ENCODE measurements around the gene EPHA10. TPM values are rescaled to one million over a fixed set of nuclear protein-coding genes. Genes with fewer than 3 reads are reported as not detected.

Gene EPHA10
- total RNA-seq, 1 experiment from 2014 or later, result 1.3 TPM

DNA sequence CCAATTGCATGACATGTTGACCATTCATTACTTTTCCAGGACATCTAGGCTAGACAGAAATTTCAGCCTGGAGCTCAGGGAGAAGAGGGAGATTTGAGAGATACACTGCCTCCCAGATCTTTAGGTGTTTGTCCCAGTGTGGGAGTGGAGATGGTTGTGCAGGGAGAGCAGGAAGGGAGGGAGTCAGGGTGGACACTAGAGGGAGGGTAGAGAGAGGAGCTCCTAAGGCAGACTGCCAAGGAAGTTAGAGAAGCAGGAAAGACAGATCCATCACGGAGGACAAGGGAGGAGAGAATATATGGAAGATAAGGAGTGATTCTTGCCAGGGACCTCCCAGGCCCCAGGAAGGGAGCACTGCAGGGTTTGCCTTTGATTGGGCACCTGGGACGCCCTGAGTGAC is 63.9 kb downstream of the EPHA10 start:
- POLR2A ChIA-PET, result interaction anchor here (0.6 kb wide), 1 partner anchor 24 kb away, joined by 6 read pairs; no protein-coding TSS in a partner anchor

More for the DNA sequence above, 63.9 kb downstream of the EPHA10 start:
- no peak overlapping the region for H3K4me3 Mint-ChIP-seq
- CTCF ChIA-PET, result no interaction called here
- H3K9me3 Mint-ChIP-seq, result no peaks in the 10 kb centered on the region
- peaks cover 77% of the 10 kb centered on the region for H3K36me3 Mint-ChIP-seq
- ATAC-seq, result no peak
- H3K4me1 Mint-ChIP-seq, result no peaks in the 10 kb centered on the region
- TF ChIP-seq IRF1 (CRISPR knock-in tag; IDR thresholded peaks at IDR 0.05) (no peak), SOX15 (CRISPR knock-in tag; IDR thresholded peaks at IDR 0.05) (no peak), ZNF396 (CRISPR knock-in tag; IDR thresholded peaks at IDR 0.05; ENCODE audit: borderline replicate concordance) (no peak), RELA (CRISPR knock-in tag; IDR thresholded peaks at IDR 0.05; ENCODE audit: borderline replicate concordance) (no peak), ZNF232 (CRISPR knock-in tag; IDR thresholded peaks at IDR 0.05) (no peak), NR2C2 (CRISPR knock-in tag; IDR thresholded peaks at IDR 0.05) (no peak), MAX (CRISPR knock-in tag; IDR thresholded peaks at IDR 0.05) (no peak), TP53 (CRISPR knock-in tag; IDR thresholded peaks at IDR 0.05) (no peak), ATF3 (CRISPR knock-in tag; conservative IDR thresholded peaks at IDR 0.05) (no peak), FOXP1 (CRISPR knock-in tag; IDR thresholded peaks at IDR 0.05; ENCODE audit: borderline replicate concordance) (no peak), ZNF512 (CRISPR knock-in tag; IDR thresholded peaks at IDR 0.05; ENCODE audit: borderline replicate concordance) (no peak), ETV6 (CRISPR knock-in tag; IDR thresholded peaks at IDR 0.05) (no peak), ZBTB21 (CRISPR knock-in tag; IDR thresholded peaks at IDR 0.05; ENCODE audit: borderline replicate concordance) (no peak), GABPB1 (CRISPR knock-in tag; IDR thresholded peaks at IDR 0.05) (no peak), STAT6 (CRISPR knock-in tag; conservative IDR thresholded peaks at IDR 0.05; ENCODE audit: low read depth) (no peak)
- TF ChIP-seq, protein P1, sequence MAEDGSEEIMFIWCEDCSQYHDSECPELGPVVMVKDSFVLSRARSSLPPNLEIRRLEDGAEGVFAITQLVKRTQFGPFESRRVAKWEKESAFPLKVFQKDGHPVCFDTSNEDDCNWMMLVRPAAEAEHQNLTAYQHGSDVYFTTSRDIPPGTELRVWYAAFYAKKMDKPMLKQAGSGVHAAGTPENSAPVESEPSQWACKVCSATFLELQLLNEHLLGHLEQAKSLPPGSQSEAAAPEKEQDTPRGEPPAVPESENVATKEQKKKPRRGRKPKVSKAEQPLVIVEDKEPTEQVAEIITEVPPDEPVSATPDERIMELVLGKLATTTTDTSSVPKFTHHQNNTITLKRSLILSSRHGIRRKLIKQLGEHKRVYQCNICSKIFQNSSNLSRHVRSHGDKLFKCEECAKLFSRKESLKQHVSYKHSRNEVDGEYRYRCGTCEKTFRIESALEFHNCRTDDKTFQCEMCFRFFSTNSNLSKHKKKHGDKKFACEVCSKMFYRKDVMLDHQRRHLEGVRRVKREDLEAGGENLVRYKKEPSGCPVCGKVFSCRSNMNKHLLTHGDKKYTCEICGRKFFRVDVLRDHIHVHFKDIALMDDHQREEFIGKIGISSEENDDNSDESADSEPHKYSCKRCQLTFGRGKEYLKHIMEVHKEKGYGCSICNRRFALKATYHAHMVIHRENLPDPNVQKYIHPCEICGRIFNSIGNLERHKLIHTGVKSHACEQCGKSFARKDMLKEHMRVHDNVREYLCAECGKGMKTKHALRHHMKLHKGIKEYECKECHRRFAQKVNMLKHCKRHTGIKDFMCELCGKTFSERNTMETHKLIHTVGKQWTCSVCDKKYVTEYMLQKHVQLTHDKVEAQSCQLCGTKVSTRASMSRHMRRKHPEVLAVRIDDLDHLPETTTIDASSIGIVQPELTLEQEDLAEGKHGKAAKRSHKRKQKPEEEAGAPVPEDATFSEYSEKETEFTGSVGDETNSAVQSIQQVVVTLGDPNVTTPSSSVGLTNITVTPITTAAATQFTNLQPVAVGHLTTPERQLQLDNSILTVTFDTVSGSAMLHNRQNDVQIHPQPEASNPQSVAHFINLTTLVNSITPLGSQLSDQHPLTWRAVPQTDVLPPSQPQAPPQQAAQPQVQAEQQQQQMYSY (CRISPR knock-in tag; IDR thresholded peaks at IDR 0.05), result no peak
- TF ChIP-seq, protein P2, sequence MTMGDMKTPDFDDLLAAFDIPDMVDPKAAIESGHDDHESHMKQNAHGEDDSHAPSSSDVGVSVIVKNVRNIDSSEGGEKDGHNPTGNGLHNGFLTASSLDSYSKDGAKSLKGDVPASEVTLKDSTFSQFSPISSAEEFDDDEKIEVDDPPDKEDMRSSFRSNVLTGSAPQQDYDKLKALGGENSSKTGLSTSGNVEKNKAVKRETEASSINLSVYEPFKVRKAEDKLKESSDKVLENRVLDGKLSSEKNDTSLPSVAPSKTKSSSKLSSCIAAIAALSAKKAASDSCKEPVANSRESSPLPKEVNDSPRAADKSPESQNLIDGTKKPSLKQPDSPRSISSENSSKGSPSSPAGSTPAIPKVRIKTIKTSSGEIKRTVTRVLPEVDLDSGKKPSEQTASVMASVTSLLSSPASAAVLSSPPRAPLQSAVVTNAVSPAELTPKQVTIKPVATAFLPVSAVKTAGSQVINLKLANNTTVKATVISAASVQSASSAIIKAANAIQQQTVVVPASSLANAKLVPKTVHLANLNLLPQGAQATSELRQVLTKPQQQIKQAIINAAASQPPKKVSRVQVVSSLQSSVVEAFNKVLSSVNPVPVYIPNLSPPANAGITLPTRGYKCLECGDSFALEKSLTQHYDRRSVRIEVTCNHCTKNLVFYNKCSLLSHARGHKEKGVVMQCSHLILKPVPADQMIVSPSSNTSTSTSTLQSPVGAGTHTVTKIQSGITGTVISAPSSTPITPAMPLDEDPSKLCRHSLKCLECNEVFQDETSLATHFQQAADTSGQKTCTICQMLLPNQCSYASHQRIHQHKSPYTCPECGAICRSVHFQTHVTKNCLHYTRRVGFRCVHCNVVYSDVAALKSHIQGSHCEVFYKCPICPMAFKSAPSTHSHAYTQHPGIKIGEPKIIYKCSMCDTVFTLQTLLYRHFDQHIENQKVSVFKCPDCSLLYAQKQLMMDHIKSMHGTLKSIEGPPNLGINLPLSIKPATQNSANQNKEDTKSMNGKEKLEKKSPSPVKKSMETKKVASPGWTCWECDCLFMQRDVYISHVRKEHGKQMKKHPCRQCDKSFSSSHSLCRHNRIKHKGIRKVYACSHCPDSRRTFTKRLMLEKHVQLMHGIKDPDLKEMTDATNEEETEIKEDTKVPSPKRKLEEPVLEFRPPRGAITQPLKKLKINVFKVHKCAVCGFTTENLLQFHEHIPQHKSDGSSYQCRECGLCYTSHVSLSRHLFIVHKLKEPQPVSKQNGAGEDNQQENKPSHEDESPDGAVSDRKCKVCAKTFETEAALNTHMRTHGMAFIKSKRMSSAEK (CRISPR knock-in tag; IDR thresholded peaks at IDR 0.05; ENCODE audit: borderline replicate concordance), result no peak
- H3K27ac Mint-ChIP-seq, result no peak overlapping the region
- no peak for DNase-seq (ENCODE audit: low spot score)
- H3K27me3 Mint-ChIP-seq (ENCODE audit: low read depth), result no peaks in the 10 kb centered on the region

Measured in WTC11 (cell line).